Tibial nerve (tissue), 4 donors: ENCODE data around the gene HID1. TPM values are rescaled to one million over a fixed set of nuclear protein-coding genes. Genes with fewer than 3 reads are reported as not detected.
"Not testable (repeated sequence)": the region's sequence is repeated elsewhere in the genome, so short reads cannot be mapped to it uniquely, and the experiment has no call there.

Experiments used
- DNase-seq, 2 donors: peaks; one replicate each; pipeline ENCODE4 v3.0.0-alpha.2; 2019; ENCODE audit warnings: low spot score in 2 of 2
- H3K27ac ChIP-seq, 4 donors: fragments of 200-600 bp; sonication (generic) in 3 of 4; one replicate each; pipeline ENCODE4 v1.5.1; 2017 to 2019; ENCODE audit warnings: mild to moderate bottlenecking in 1 of 4
- H3K27me3 ChIP-seq, 2 donors: fragments of 200-600 bp; sonication (generic) in 1 of 2; one replicate each; pipeline versions ENCODE4 v1.5.1 to v1.6.0; 2017 to 2019
- H3K36me3 ChIP-seq, 3 donors: fragments of 200-600 bp; sonication (generic); one replicate each; pipeline ENCODE4 v1.5.1; 2018 to 2019
- H3K4me1 ChIP-seq, 4 donors: fragments of 200-600 bp; sonication (generic) in 3 of 4; one replicate each; pipeline ENCODE4 v1.5.1; 2017 to 2019
- H3K4me3 ChIP-seq, 4 donors: fragments of 200-600 bp; sonication (generic) in 3 of 4; one replicate each; pipeline ENCODE4 v1.5.1; 2017 to 2019; ENCODE audit warnings: mild to moderate bottlenecking in 1 of 4, moderate library complexity in 1 of 4
- H3K9me3 ChIP-seq, 4 donors: fragments of 200-600 bp; sonication (generic) in 3 of 4; one replicate each; pipeline ENCODE4 v1.5.1; 2017 to 2019
- EP300 ChIP-seq, 2 donors: sonication (generic); formaldehyde crosslinking; IDR thresholded peaks; one replicate each; pipeline ENCODE4 v1.6.1; 2017; ENCODE audit warnings: antibody characterized with exemption in 2 of 2, mild to moderate bottlenecking in 1 of 2
- POLR2A ChIP-seq, 2 donors: fragments of 450-650 bp; IDR thresholded peaks; one replicate each; pipeline ENCODE4 v1.6.1; 2017; ENCODE audit warnings: antibody characterized with exemption in 2 of 2, mild to moderate bottlenecking in 2 of 2, moderate library complexity in 2 of 2
- WGBS, 2 donors: methylation state at CpG; one replicate each; pipeline ENCODE4 v1.1.5; 2018; 5-methylcytosine and 5-hydroxymethylcytosine counted together
- total RNA-seq, 4 donors: library from RNA; depleted of rRNA; stranded (reverse); fragments of >200 nt; gene quantifications; one replicate each; pipeline ENCODE4 v1.1.0, GENCODE V29; 2016
- TF ChIP-seq, protein P1 (sequence below), 5 experiments: fragments of 200-600 bp in 3 of 5; fragments of 450-650 bp in 2 of 5; sonication (generic) in 3 of 5; IDR thresholded peaks; one replicate each; pipeline ENCODE4 v1.5.1; 2016 to 2019; ENCODE audit warnings: antibody characterized with exemption in 5 of 5, mild to moderate bottlenecking in 3 of 5, moderate library complexity in 2 of 5

HID1 gene
- total RNA-seq, 4 donors from 2014 or later = 5.7 to 11.6 (median 8.9) TPM

DNA sequence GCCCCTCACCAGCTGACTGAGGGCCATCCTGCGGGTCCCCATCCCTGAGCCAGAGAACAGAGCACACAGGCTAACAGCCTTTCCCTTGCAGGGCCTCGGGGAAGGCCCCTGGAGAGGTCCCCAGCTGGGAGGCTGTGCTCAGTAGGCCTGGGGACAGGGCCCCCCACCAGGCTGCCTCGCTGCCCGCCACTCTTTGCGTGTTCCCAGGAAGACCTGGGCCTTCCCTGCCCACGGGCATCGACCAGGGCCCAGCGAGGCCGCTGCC is 785 bp downstream of the HID1 start:
- peaks cover 0 to 16% (median 11%) of the 10 kb centered on the region in 4 donors for H3K4me1 ChIP-seq
- 41 to 42% methylated on average over 2 to 4 of the region's 9 CpGs for WGBS, 2 donors
- H3K36me3 ChIP-seq = no peaks in the 10 kb centered on the region
- TF ChIP-seq, protein P1, sequence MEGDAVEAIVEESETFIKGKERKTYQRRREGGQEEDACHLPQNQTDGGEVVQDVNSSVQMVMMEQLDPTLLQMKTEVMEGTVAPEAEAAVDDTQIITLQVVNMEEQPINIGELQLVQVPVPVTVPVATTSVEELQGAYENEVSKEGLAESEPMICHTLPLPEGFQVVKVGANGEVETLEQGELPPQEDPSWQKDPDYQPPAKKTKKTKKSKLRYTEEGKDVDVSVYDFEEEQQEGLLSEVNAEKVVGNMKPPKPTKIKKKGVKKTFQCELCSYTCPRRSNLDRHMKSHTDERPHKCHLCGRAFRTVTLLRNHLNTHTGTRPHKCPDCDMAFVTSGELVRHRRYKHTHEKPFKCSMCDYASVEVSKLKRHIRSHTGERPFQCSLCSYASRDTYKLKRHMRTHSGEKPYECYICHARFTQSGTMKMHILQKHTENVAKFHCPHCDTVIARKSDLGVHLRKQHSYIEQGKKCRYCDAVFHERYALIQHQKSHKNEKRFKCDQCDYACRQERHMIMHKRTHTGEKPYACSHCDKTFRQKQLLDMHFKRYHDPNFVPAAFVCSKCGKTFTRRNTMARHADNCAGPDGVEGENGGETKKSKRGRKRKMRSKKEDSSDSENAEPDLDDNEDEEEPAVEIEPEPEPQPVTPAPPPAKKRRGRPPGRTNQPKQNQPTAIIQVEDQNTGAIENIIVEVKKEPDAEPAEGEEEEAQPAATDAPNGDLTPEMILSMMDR (IDR thresholded peaks at IDR 0.05) = no peak
- TF ChIP-seq POLR2A (IDR thresholded peaks at IDR 0.05) (no peak), EP300 (IDR thresholded peaks at IDR 0.05) (no peak)
- peak overlapping the region; percentile 32 to 55 (median 44) for H3K4me3 ChIP-seq
- no peaks in the 10 kb centered on the region for H3K9me3 ChIP-seq
- DNase-seq = no peak
- H3K27ac ChIP-seq = peak overlapping the region in 2 of 4 donors; percentile 14 to 66
- H3K27me3 ChIP-seq = peaks cover 0 to 36% of the 10 kb centered on the region in 2 donors

DNA sequence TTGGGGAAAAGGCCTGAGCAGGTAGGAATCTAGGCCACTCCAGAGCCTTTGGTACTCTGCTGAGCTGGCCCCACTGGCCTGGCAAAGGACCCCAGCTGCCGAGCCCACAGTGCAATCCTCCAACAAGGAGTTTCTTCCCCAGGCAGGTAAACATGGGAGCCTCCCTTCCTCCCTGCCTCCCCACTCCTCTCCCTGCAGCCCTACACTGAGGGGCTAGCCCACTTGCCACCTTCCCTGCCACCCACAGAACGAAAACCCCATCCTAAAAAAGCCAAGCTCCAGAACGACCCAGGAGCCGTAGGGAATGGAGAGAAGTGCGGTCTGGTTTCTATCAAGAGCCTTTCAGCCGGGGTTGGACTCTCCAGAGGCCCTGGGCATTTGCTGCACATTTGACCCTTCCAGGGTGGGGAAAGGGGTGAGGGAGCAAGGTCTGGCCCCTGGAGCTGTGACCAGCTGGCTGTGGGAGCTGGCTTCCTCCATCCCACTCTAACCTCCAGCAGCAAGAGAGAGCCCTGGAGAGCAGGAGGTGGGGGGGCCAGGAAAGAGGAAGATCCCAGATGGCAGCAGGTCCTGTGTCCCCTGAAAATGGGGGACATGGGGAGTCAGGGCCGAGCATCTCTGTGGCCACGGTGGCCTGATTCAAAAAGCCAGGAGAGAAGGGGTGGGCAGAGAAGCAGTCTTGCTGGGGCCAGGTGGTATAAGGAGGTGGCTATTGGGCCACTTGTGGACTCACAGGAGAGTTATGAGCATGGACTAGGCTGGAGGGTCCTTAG is 1.3 kb downstream of the HID1 start:
- no peak for DNase-seq
- H3K36me3 ChIP-seq = no peaks in the 10 kb centered on the region
- no peak for TF ChIP-seq EP300 (IDR thresholded peaks at IDR 0.05)
- no peak for TF ChIP-seq POLR2A (IDR thresholded peaks at IDR 0.05)
- TF ChIP-seq, protein P1 (IDR thresholded peaks at IDR 0.05) = no peak
- no peaks in the 10 kb centered on the region for H3K9me3 ChIP-seq
- WGBS, 2 donors = 78 to 86% methylated on average over 8 of the region's 8 CpGs
- H3K27ac ChIP-seq = peak overlapping the region in 2 of 4 donors; percentile 17 to 66
- H3K4me3 ChIP-seq = peak overlapping the region in 3 of 4 donors; percentile 34 to 55 (median 54)
- H3K4me1 ChIP-seq = peaks cover 0 to 16% (median 11%) of the 10 kb centered on the region in 4 donors
- peaks cover 0 to 36% of the 10 kb centered on the region in 2 donors for H3K27me3 ChIP-seq

- DNase-seq = no peak
- H3K4me1 ChIP-seq = peaks cover 0 to 16% (median 11%) of the 10 kb centered on the region in 4 donors
- peaks cover 0 to 36% of the 10 kb centered on the region in 2 donors for H3K27me3 ChIP-seq
- H3K4me3 ChIP-seq = peak overlapping the region in 1 of 4 donors; percentile 55
- no peaks in the 10 kb centered on the region for H3K9me3 ChIP-seq
- TF ChIP-seq, protein P1 (IDR thresholded peaks at IDR 0.05) = no peak
- TF ChIP-seq POLR2A (IDR thresholded peaks at IDR 0.05) = no peak
- TF ChIP-seq EP300 (IDR thresholded peaks at IDR 0.05) = no peak
- WGBS, 2 donors = 75 to 80% methylated on average over 3 of the region's 3 CpGs
- no peaks in the 10 kb centered on the region for H3K36me3 ChIP-seq
- H3K27ac ChIP-seq = no peak overlapping the region
Observed at GRCh38 chr17:74970395-74970794, 2.2 kb downstream of the HID1 start.

- WGBS, 2 donors = 96% methylated on average over 5 of the region's 5 CpGs
- H3K27ac ChIP-seq, H3K36me3 ChIP-seq, H3K4me3 ChIP-seq, DNase-seq, H3K9me3 ChIP-seq: not testable (repeated sequence)
- Histone ChIP-seq H3K4me1 (peaks cover 0 to 16% (median 11%) of the 10 kb centered on the region in 4 donors), H3K27me3 (peaks cover 0 to 36% of the 10 kb centered on the region in 2 donors)
Observed at GRCh38 chr17:74969501-74969900, 3.1 kb downstream of the HID1 start.

GRCh38 chr17:74968361-74968780 is 4.2 kb downstream of the HID1 start:
- Histone ChIP-seq H3K9me3 (no peaks in the 10 kb centered on the region), H3K4me1 (peaks cover 0 to 16% (median 11%) of the 10 kb centered on the region in 4 donors), H3K27ac (no peak overlapping the region), H3K36me3 (no peaks in the 10 kb centered on the region), H3K4me3 (no peak overlapping the region), H3K27me3 (peaks cover 0 to 31% of the 10 kb centered on the region in 2 donors)
- 82 to 88% methylated on average over 4 to 5 of the region's 5 CpGs for WGBS, 2 donors
- no peak for DNase-seq
- TF ChIP-seq POLR2A (IDR thresholded peaks at IDR 0.05) = no peak
- TF ChIP-seq, protein P1 (IDR thresholded peaks at IDR 0.05) = no peak
- TF ChIP-seq EP300 (IDR thresholded peaks at IDR 0.05) = no peak
